ENCODE measurements around the gene EIF3F. TPM values are rescaled to one million over a fixed set of nuclear protein-coding genes. Genes with fewer than 3 reads are reported as not detected.

Gene EIF3F
- total RNA-seq, 3 donors from 2014 or later (not counting 1 experiment from before 2014, with no cell fraction given) = 232 to 250 (median 247) TPM

DNA sequence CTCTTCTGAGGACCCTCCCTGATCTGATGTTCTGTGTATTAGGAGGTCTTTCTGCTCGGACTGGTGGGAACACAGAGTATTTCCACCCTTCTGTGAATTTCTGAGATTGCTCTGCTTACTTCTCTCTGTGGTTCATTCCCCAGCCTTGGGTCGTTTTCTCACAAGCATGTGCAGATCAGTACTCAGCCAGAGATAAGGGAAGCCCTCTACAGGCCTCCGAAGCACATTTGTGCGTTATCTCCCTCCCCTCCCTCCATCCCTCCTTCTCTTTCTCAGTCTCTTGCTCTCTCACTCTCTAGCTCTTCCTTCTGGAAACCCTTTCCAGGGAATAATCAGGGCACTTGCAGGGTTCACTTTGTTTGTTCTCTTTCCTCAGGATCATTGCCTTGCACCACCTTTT lies 58.7 kb downstream of the EIF3F start:
- no peaks in the 10 kb centered on the region for H3K36me3 Mint-ChIP-seq
- H3K27me3 ChIP-seq (ENCODE audit: control insufficient read depth, insufficient read depth, low read length) = peaks cover 3% of the 10 kb centered on the region
- H3K4me3 Mint-ChIP-seq = no peak overlapping the region
- intact Hi-C loops (cut with micrococcal nuclease) = no loop called here
- no peak for DNase-seq
- ATAC-seq = no peak
- H3K4me1 Mint-ChIP-seq = no peaks in the 10 kb centered on the region
- H3K4me3 ChIP-seq (ENCODE audit: low read length) = no peak overlapping the region
- no peaks in the 10 kb centered on the region for H3K4me1 ChIP-seq (ENCODE audit: control insufficient read depth, insufficient read depth, low read length)
- no peaks in the 10 kb centered on the region for H3K9me3 Mint-ChIP-seq
- H3K27me3 Mint-ChIP-seq (ENCODE audit: low read depth in 2 of 2) = peaks cover 17 to 47% of the 10 kb centered on the region in 2 donors
- H3K27ac Mint-ChIP-seq = no peak overlapping the region
- H3K36me3 ChIP-seq (ENCODE audit: control insufficient read depth, insufficient read depth, low read length) = no peaks in the 10 kb centered on the region
- no peaks in the 10 kb centered on the region for H3K9me3 ChIP-seq (ENCODE audit: control insufficient read depth, insufficient read depth, low read length)
- no peak overlapping the region for H3K27ac ChIP-seq (ENCODE audit: low read length)
- TF ChIP-seq CTCF (IDR thresholded peaks at IDR 0.05) = no peak
- 65% methylated on average over 4 of the region's 4 CpGs for WGBS (ENCODE audit: insufficient coverage)

DNA sequence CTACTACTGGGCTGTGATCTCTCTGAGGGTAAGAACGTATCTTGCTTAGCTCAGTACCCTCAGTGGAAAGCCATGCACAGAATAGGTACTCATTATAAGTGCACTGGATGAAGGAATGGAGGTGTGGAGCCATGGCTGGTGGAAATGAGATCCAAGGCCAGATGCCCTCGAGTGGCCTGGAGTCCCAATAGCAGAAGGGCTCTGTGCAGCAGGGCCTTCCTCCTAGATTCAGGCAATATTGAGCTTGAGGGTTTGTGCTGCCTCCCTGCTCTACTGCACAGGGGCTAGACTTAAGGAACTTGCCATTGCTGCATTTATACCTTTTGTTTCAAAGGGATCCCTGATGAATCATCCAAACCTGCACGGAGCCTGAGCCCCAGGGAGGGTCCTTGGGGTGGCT lies 60.2 kb downstream of the EIF3F start:
- Histone ChIP-seq H3K36me3 (ENCODE audit: control insufficient read depth, insufficient read depth, low read length) (no peaks in the 10 kb centered on the region), H3K27me3 (ENCODE audit: control insufficient read depth, insufficient read depth, low read length) (peaks cover 3% of the 10 kb centered on the region), H3K4me1 (ENCODE audit: control insufficient read depth, insufficient read depth, low read length) (no peaks in the 10 kb centered on the region), H3K4me3 (ENCODE audit: low read length) (no peak overlapping the region), H3K27ac (ENCODE audit: low read length) (no peak overlapping the region), H3K9me3 (ENCODE audit: control insufficient read depth, insufficient read depth, low read length) (no peaks in the 10 kb centered on the region)
- WGBS (ENCODE audit: insufficient coverage) = 63% methylated on average over 3 of the region's 3 CpGs
- ATAC-seq (no peak), DNase-seq (no peak)
- Mint-ChIP-seq H3K4me3 (no peak overlapping the region), H3K27me3 (ENCODE audit: low read depth in 2 of 2) (peaks cover 17 to 45% of the 10 kb centered on the region in 2 donors), H3K4me1 (no peaks in the 10 kb centered on the region), H3K9me3 (no peaks in the 10 kb centered on the region), H3K27ac (no peak overlapping the region), H3K36me3 (no peaks in the 10 kb centered on the region)
- intact Hi-C loops (cut with micrococcal nuclease) = no loop called here
- TF ChIP-seq CTCF (IDR thresholded peaks at IDR 0.05) = no peak

- no peak for TF ChIP-seq CTCF (IDR thresholded peaks at IDR 0.05)
- peaks cover 17 to 34% of the 10 kb centered on the region in 2 donors for H3K27me3 Mint-ChIP-seq (ENCODE audit: low read depth in 2 of 2)
- H3K27me3 ChIP-seq (ENCODE audit: control insufficient read depth, insufficient read depth, low read length) = peaks cover 3% of the 10 kb centered on the region
- no peak for DNase-seq
- no peak overlapping the region for H3K27ac Mint-ChIP-seq
- no peaks in the 10 kb centered on the region for H3K9me3 ChIP-seq (ENCODE audit: control insufficient read depth, insufficient read depth, low read length)
- no peaks in the 10 kb centered on the region for H3K36me3 Mint-ChIP-seq
- H3K9me3 Mint-ChIP-seq = no peaks in the 10 kb centered on the region
- no peaks in the 10 kb centered on the region for H3K4me1 Mint-ChIP-seq
- no peaks in the 10 kb centered on the region for H3K4me1 ChIP-seq (ENCODE audit: control insufficient read depth, insufficient read depth, low read length)
- no peak overlapping the region for H3K4me3 Mint-ChIP-seq
- WGBS (ENCODE audit: insufficient coverage) = 84% methylated on average over 3 of the region's 3 CpGs
- H3K36me3 ChIP-seq (ENCODE audit: control insufficient read depth, insufficient read depth, low read length) = no peaks in the 10 kb centered on the region
- no peak overlapping the region for H3K27ac ChIP-seq (ENCODE audit: low read length)
- no peak for ATAC-seq
- no peak overlapping the region for H3K4me3 ChIP-seq (ENCODE audit: low read length)
- intact Hi-C loops (cut with micrococcal nuclease) = no loop called here
Measured at GRCh38 chr11:8049084-8049483, 61.9 kb downstream of the EIF3F start.

Other genes starting within 250 kb of the EIF3F start
- gene OR5P2, start 190.4 kb upstream of the EIF3F start, total RNA-seq = not detected
- gene OR5P3, start 156.5 kb upstream of the EIF3F start, total RNA-seq = not detected
- gene OR10A6, start 56.1 kb upstream of the EIF3F start, total RNA-seq = not detected
- gene OR10A3, start 45.6 kb upstream of the EIF3F start, total RNA-seq = not detected
- not detected for gene NLRP10, start 21.9 kb upstream of the EIF3F start, total RNA-seq
- not detected for gene TUB, start 93.9 kb downstream of the EIF3F start, total RNA-seq
- gene RIC3, start 181.7 kb downstream of the EIF3F start, total RNA-seq = 1 to 10 TPM; 3.5 to 4.7 (median 3.6) TPM

Data from natural killer cell (primary cell).